HG03025 (cell line): ENCODE measurements around the gene TEX48.

Source experiments
- ATAC-seq: cut with Tn5 transposase; IDR thresholded peaks from one replicate; pipeline ENCODE4 v1.9.1; 2021; ENCODE audit warnings: mild to moderate bottlenecking, moderate library complexity; ENCODE audit not compliant: unreplicated experiment, low FRiP score

Gene TEX48

GRCh38 chr9:114669961-114670360 lies 12.0 kb downstream of the TEX48 start:
- no peak for ATAC-seq

- ATAC-seq, result no peak
Observed at GRCh38 chr9:114668146-114668545, 13.8 kb downstream of the TEX48 start.

GRCh38 chr9:114666851-114667250 lies 15.1 kb downstream of the TEX48 start:
- no peak for ATAC-seq

GRCh38 chr9:114666401-114666800 lies 15.6 kb downstream of the TEX48 start:
- no peak for ATAC-seq

- ATAC-seq, result no peak
Observed at GRCh38 chr9:114664181-114664580, 17.8 kb downstream of the TEX48 start.

GRCh38 chr9:114662081-114662989 lies 19.7 kb downstream of the TEX48 start:
- ATAC-seq, result no peak

GRCh38 chr9:114657705-114658104 lies 24.3 kb downstream of the TEX48 start, which contains the start of gene TEX53:
Gene TEX53, minus strand, starts transcription at chr9:114657805. Its CDS starts 31 bp downstream, at chr9:114657774.
- no peak for ATAC-seq

GRCh38 chr9:114656301-114656700 lies 25.7 kb downstream of the TEX48 start:
- ATAC-seq, result no peak

- no peak for ATAC-seq
Observed at GRCh38 chr9:114655689-114656088, 26.3 kb downstream of the TEX48 start.

GRCh38 chr9:114653556-114654159 lies 28.3 kb downstream of the TEX48 start:
- ATAC-seq, result no peak

GRCh38 chr9:114652776-114653555 lies 29.0 kb downstream of the TEX48 start:
- ATAC-seq, result no peak

- no peak for ATAC-seq
Observed at GRCh38 chr9:114643896-114644295, 38.1 kb downstream of the TEX48 start.

GRCh38 chr9:114643001-114643400 lies 39.0 kb downstream of the TEX48 start:
- ATAC-seq, result no peak

- ATAC-seq, result no peak
Observed at GRCh38 chr9:114641967-114642366, 40.0 kb downstream of the TEX48 start.

GRCh38 chr9:114638404-114638803 lies 43.6 kb downstream of the TEX48 start:
- no peak for ATAC-seq

- no peak for ATAC-seq
Observed at GRCh38 chr9:114634387-114634786, 47.6 kb downstream of the TEX48 start.

GRCh38 chr9:114633438-114634089 lies 48.4 kb downstream of the TEX48 start:
- no peak for ATAC-seq

GRCh38 chr9:114631166-114631565 lies 50.8 kb downstream of the TEX48 start:
- ATAC-seq, result no peak

GRCh38 chr9:114629563-114630090 lies 52.4 kb downstream of the TEX48 start:
- ATAC-seq, result no peak

- ATAC-seq, result no peak
Observed at GRCh38 chr9:114627553-114627952, 54.4 kb downstream of the TEX48 start.
